Thymus (tissue), 11 donors: ENCODE results near the gene DENND5A. TPM values are rescaled to one million over a fixed set of nuclear protein-coding genes. Genes with fewer than 3 reads are reported as not detected.
A peak's percentile ranks its signal among the peaks of the same experiment; 100 is the strongest.
"Not testable (repeated sequence)": the region's sequence is repeated elsewhere in the genome, so short reads cannot be mapped to it uniquely, and the experiment has no call there.

Source experiments
- DNase-seq, 9 donors: peaks; one replicate each; pipeline ENCODE4 v3.0.0-alpha.2; 2013; ENCODE audit warnings: low spot score in 9 of 9, low read depth in 6 of 9, missing footprints in 1 of 9
- H3K27ac ChIP-seq, 2 donors: one replicate each; pipeline ENCODE4 v1.5.1; 2013; ENCODE audit warnings: control low read depth in 1 of 2, low read depth in 1 of 2, low read length in 1 of 2, mild to moderate bottlenecking in 1 of 2, moderate library complexity in 1 of 2
- H3K27me3 ChIP-seq, 2 donors: one replicate each; pipeline ENCODE4 v1.5.1; 2013; ENCODE audit warnings: low read length in 1 of 2; ENCODE audit not compliant: control insufficient read depth in 2 of 2, insufficient read depth in 1 of 2
- H3K36me3 ChIP-seq, 2 donors: one replicate each; pipeline ENCODE4 v1.5.1; 2013; ENCODE audit warnings: low read length in 1 of 2, mild to moderate bottlenecking in 1 of 2, moderate library complexity in 1 of 2; ENCODE audit not compliant: control insufficient read depth in 2 of 2, insufficient read depth in 2 of 2
- H3K4me1 ChIP-seq, 2 donors: one replicate each; pipeline ENCODE4 v1.5.1; 2013; ENCODE audit warnings: low read length in 2 of 2; ENCODE audit not compliant: control insufficient read depth in 2 of 2, insufficient read depth in 2 of 2
- H3K4me3 ChIP-seq, 2 donors: one replicate each; pipeline ENCODE4 v1.5.1; 2013; ENCODE audit warnings: low read length in 2 of 2, control low read depth in 1 of 2, mild to moderate bottlenecking in 1 of 2
- H3K9me3 ChIP-seq, 2 donors: one replicate each; pipeline ENCODE4 v1.5.1; 2013; ENCODE audit warnings: low read length in 1 of 2, mild to moderate bottlenecking in 1 of 2; ENCODE audit not compliant: control insufficient read depth in 2 of 2, insufficient read depth in 1 of 2
- WGBS: extraction: QIAGEN DNeasy Blood & Tissue Kit; methylation state at CpG from one replicate; pipeline ENCODE4 v1.1.7; 2013; 5-methylcytosine and 5-hydroxymethylcytosine counted together
- polyA plus RNA-seq: library from polyadenylated mRNA; stranded (reverse); fragments of 200-250 nt; gene quantifications from one replicate; pipeline ENCODE4 v1.2.3, GENCODE V29; 2013
- total RNA-seq: library from RNA; stranded (reverse); fragments of 120-200 nt; gene quantifications from one replicate; pipeline ENCODE4 v1.2.4, GENCODE V29; 2013
- donor health status: healthy.

The DENND5A gene
- total and polyA plus RNA-seq, 2 donors: 34.6 to 45.8 TPM

GRCh38 chr11:9267680-9268079, 2.5 kb upstream of the DENND5A start:
- no peak for DNase-seq
- Histone ChIP-seq H3K27ac (no peak overlapping the region), H3K4me1 (peaks cover 4 to 13% of the 10 kb centered on the region in 2 donors), H3K4me3 (no peak overlapping the region), H3K9me3 (peaks cover 0 to 4% of the 10 kb centered on the region in 2 donors), H3K27me3 (peaks cover 5 to 24% of the 10 kb centered on the region in 2 donors), H3K36me3 (no peaks in the 10 kb centered on the region)
- 96% methylated on average over 4 of the region's 4 CpGs for WGBS

GRCh38 chr11:9266926-9267325, 1.8 kb upstream of the DENND5A start:
- 98% methylated on average over 8 of the region's 8 CpGs for WGBS
- no peaks in the 10 kb centered on the region for H3K36me3 ChIP-seq
- DNase-seq: no peak

GRCh38 chr11:9266132-9266736, 1.1 kb upstream of the DENND5A start:
- DNase-seq: no peak
- no peak overlapping the region for H3K4me3 ChIP-seq
- WGBS: 96% methylated on average over 13 of the region's 13 CpGs
- H3K27ac ChIP-seq: no peak overlapping the region
- peaks cover 5 to 24% of the 10 kb centered on the region in 2 donors for H3K27me3 ChIP-seq
- no peaks in the 10 kb centered on the region for H3K36me3 ChIP-seq
- peaks cover 4 to 16% of the 10 kb centered on the region in 2 donors for H3K4me1 ChIP-seq
- H3K9me3 ChIP-seq: peaks cover 0 to 4% of the 10 kb centered on the region in 2 donors

More at GRCh38 chr11:9266926-9267325, 1.8 kb upstream of the DENND5A start:
- Histone ChIP-seq H3K27me3 (peaks cover 5 to 24% of the 10 kb centered on the region in 2 donors), H3K4me1 (peaks cover 4 to 13% of the 10 kb centered on the region in 2 donors), H3K9me3 (peaks cover 0 to 4% of the 10 kb centered on the region in 2 donors), H3K27ac (no peak overlapping the region), H3K4me3 (no peak overlapping the region)

- Histone ChIP-seq H3K27ac (peak overlapping the region; percentile 87 to 88), H3K27me3 (peaks cover 5 to 24% of the 10 kb centered on the region in 2 donors), H3K4me3 (peak overlapping the region; percentile 78 to 93), H3K4me1 (peaks cover 4 to 22% of the 10 kb centered on the region in 2 donors), H3K9me3 (peaks cover 0 to 4% of the 10 kb centered on the region in 2 donors), H3K36me3 (no peaks in the 10 kb centered on the region)
- DNase-seq: peak in 2 of 9 donors; percentile 18 to 38
- WGBS: under 1% methylated on average over 76 of the region's 76 CpGs
Measured at GRCh38 chr11:9264316-9265210, 587 bp downstream of the DENND5A start.

- Histone ChIP-seq H3K4me1 (peaks cover 4 to 22% of the 10 kb centered on the region in 2 donors), H3K9me3 (peaks cover 0 to 4% of the 10 kb centered on the region in 2 donors), H3K27me3 (peaks cover 5 to 24% of the 10 kb centered on the region in 2 donors), H3K4me3 (peak overlapping the region; percentile 78 to 93), H3K36me3 (no peaks in the 10 kb centered on the region), H3K27ac (peak overlapping the region; percentile 87 to 88)
- WGBS: under 1% methylated on average over 8 of the region's 9 CpGs
- peak in 5 of 9 donors; percentile 16 to 71 (median 35) for DNase-seq
Measured at GRCh38 chr11:9263840-9264315, 1.3 kb downstream of the DENND5A start.

- H3K36me3 ChIP-seq, H3K4me3 ChIP-seq, H3K9me3 ChIP-seq, H3K27ac ChIP-seq: not testable (repeated sequence)
- DNase-seq: peak in 1 of 9 donors; percentile 32
- peaks cover 4 to 20% of the 10 kb centered on the region in 2 donors for H3K4me1 ChIP-seq
- peaks cover 3 to 15% of the 10 kb centered on the region in 2 donors for H3K27me3 ChIP-seq
- WGBS: 51% methylated on average over 2 of the region's 2 CpGs
Measured at GRCh38 chr11:9260838-9261146, 4.4 kb downstream of the DENND5A start.

- Histone ChIP-seq H3K27me3 (peaks cover 0 to 9% of the 10 kb centered on the region in 2 donors), H3K9me3 (peaks cover 0 to 4% of the 10 kb centered on the region in 2 donors), H3K27ac (no peak overlapping the region), H3K36me3 (peaks cover 0 to 2% of the 10 kb centered on the region in 2 donors), H3K4me3 (no peak overlapping the region), H3K4me1 (peaks cover under 1 to 15% of the 10 kb centered on the region in 2 donors)
- WGBS: 85% methylated on average over 4 of the region's 4 CpGs
- no peak for DNase-seq
Measured at GRCh38 chr11:9259981-9260837, 4.9 kb downstream of the DENND5A start.

GRCh38 chr11:9258279-9258678, 6.9 kb downstream of the DENND5A start:
- H3K36me3 ChIP-seq, H3K9me3 ChIP-seq, H3K27me3 ChIP-seq, DNase-seq, H3K27ac ChIP-seq, H3K4me3 ChIP-seq: not testable (repeated sequence)
- 98% methylated on average over 4 of the region's 4 CpGs for WGBS
- peaks cover 0 to 12% of the 10 kb centered on the region in 2 donors for H3K4me1 ChIP-seq
